C4-2B (cell line): ENCODE measurements around the gene ITGB2.

Source experiments
- CTCF ChIP-seq: fragments of 450-650 bp; conservative IDR thresholded peaks from 2 replicates; pipeline ENCODE4 v1.5.1; 2017; ENCODE audit warnings: mild to moderate bottlenecking
- ZFX ChIP-seq: fragments of 450-650 bp; IDR thresholded peaks from 2 replicates; pipeline ENCODE4 v1.6.1; 2017

DNA sequence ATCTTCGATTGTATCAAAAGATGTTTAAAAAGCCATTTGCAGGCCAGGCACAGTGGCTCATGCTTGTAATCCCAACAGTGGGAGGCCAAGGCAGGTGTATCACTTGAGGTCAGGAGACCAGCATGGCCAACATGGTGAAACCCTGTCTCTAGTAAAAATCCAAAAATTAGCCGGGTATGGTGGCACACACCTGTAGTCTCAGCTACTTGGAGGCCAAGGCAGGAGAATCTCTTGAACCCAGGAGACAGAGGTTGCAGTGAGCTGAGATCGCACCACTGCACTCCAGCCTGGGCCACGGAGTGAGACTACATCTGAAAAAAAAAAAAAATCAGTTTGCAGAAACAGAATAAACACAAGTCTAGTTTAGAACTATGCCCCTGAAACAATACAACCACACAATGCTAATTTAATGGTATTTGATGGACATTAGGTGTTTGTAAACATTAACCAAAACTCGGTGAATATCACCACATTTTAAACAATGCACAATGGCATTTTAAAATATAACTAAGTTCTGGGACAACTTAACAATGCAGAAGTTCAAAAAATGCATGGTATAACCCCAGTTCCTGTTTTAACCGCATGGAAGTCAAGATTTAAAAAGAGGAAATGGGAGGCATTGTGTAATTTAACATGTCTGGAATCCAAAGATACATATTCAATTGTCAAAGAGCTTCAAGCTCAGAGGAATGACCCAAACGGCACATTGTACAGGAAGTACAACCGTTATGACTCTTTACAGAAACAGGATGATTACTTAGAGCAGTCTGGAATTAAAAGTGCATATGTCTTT, 40.1 kb downstream of the ITGB2 start:
- TF ChIP-seq CTCF, result no peak
- TF ChIP-seq ZFX, result no peak
